Colonic mucosa (tissue), 4 donors: Measurements from ENCODE around the gene EPHA1. TPM values are rescaled to one million over a fixed set of nuclear protein-coding genes. Genes with fewer than 3 reads are reported as not detected.

Experiments used
- DNase-seq: peaks from one replicate; pipeline ENCODE4 v3.0.0-alpha.2; 2020
- H3K27ac ChIP-seq: fragments of 200-600 bp; one replicate; pipeline ENCODE4 v1.8.0; 2021
- H3K27me3 ChIP-seq: fragments of 200-600 bp; one replicate; pipeline ENCODE4 v1.8.0; 2021
- H3K36me3 ChIP-seq: fragments of 200-600 bp; one replicate; pipeline ENCODE4 v1.8.0; 2021
- H3K4me1 ChIP-seq: fragments of 200-600 bp; one replicate; pipeline ENCODE4 v1.8.0; 2021; ENCODE audit warnings: mild to moderate bottlenecking
- H3K4me3 ChIP-seq: fragments of 200-600 bp; one replicate; pipeline ENCODE4 v1.8.0; 2021
- H3K9ac ChIP-seq, 2 donors: one replicate each; pipeline ENCODE4 v1.7.0; 2013; ENCODE audit warnings: control low read depth in 2 of 2, low read depth in 2 of 2, low read length in 2 of 2
- H3K9me3 ChIP-seq: fragments of 200-600 bp; one replicate; pipeline ENCODE4 v1.8.0; 2021
- intact Hi-C: fragments of 100-400 bp; cut with DNase I; formaldehyde crosslinking; loops from one replicate; pipeline ENCODE4 v1.14.1; 2022
- total RNA-seq, 2 donors: library from RNA; stranded (reverse); fragmentation: NEBNext Ultra II Directional in 1 of 2; extraction: Animal tissue kit (Norgen Biotek cat#: 25700) in 1 of 2; gene quantifications; one replicate each; pipeline ENCODE4 v1.2.1, GENCODE V29; 2021
- TF ChIP-seq, protein P1 (sequence below): fragments of 200-600 bp; IDR thresholded peaks from one replicate; pipeline ENCODE4 v1.8.0; 2022; ENCODE audit warnings: antibody characterized with exemption, mild to moderate bottlenecking
- donor health status: healthy.
- donor health status: DM: no; HTN: no; CAD: no.
- donor health status: DM: no; HTN: no; CAD: no.

Gene EPHA1
- 10 to 100 TPM; 16.0 to 18.4 TPM for total RNA-seq

DNA sequence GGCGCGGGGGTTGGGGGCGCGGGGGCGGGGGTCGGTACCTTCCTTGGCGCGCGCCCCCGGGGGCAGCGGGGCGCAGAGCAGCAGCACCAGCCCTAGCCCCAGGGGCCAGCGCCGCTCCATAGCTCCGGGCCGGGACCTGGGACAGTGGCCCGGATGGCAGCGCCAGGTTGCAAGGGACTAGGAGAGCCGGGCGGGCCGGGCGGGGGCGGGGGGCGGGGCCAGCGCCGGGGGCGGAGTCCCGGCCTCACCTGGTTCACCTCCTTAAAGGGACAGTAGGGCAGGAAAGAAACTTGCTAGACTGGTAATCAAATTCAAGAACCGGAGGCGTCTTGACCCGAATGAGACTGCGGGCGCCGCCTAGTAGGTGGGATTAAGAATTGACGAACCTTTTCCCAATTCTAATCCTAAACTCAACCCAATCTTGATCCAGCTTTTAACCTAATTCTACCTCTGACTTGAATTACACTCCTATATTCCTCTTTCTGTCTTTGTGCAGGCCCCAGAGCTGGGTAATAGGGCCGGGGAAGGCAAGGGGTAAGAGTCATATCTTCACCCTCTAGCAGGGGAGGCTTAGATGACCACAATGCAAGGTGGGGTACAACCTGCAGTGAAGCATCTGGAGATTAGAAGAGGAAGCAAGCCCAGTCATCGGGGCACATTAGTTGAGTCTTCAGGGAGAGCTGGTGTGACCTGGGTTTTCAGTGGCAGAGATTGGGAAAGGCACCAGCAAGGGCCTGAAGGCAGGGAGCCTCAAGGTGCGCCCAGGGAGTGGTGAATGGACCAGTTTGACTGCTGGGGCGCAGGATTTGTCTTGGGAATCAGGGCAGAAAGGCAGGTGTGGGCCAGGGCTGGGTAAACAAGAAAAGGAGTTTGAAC is at the start of gene EPHA1:
EPHA1 (minus strand) TSS at position 171 of the 876 bp plus-strand sequence; CDS start at position 120, 51 bp downstream.
- peak within 1 kb of the TSS; percentile 2 for H3K27ac ChIP-seq
- H3K36me3 ChIP-seq, result no peaks in the 10 kb centered on the region
- peak; percentile 81 for DNase-seq
- no peaks in the 10 kb centered on the region for H3K9me3 ChIP-seq
- H3K9ac ChIP-seq, result peak within 1 kb of the TSS; percentile 56 to 73
- H3K27me3 ChIP-seq, result no peaks in the 10 kb centered on the region
- H3K4me3 ChIP-seq, result peak within 1 kb of the TSS; percentile 62
- H3K4me1 ChIP-seq, result peaks cover 12% of the 10 kb centered on the region
- TF ChIP-seq, protein P1, sequence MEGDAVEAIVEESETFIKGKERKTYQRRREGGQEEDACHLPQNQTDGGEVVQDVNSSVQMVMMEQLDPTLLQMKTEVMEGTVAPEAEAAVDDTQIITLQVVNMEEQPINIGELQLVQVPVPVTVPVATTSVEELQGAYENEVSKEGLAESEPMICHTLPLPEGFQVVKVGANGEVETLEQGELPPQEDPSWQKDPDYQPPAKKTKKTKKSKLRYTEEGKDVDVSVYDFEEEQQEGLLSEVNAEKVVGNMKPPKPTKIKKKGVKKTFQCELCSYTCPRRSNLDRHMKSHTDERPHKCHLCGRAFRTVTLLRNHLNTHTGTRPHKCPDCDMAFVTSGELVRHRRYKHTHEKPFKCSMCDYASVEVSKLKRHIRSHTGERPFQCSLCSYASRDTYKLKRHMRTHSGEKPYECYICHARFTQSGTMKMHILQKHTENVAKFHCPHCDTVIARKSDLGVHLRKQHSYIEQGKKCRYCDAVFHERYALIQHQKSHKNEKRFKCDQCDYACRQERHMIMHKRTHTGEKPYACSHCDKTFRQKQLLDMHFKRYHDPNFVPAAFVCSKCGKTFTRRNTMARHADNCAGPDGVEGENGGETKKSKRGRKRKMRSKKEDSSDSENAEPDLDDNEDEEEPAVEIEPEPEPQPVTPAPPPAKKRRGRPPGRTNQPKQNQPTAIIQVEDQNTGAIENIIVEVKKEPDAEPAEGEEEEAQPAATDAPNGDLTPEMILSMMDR, result peak; percentile 36
- intact Hi-C loops, result no loop called here

DNA sequence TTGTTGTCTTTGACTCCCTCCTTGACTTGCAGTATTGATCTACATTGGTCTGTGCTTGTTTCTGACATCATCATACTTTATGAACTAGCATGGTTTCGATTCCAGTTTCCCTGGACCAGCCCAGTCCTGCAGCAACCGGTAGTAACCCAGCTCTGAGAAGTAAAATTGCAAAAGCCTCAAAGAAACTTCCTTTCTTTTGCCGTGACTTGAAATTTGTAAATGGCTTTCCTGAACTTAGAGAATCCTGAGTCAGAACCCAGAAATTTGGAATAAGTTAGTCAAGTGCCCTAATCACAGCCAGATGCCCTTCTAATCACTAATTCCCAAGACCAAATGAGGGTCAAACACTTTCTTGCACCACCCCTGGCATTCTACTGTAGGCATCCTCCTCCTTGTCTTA is 49.6 kb upstream of the EPHA1 start:
- TF ChIP-seq, protein P1, result no peak
- no peaks in the 10 kb centered on the region for H3K27me3 ChIP-seq
- H3K9ac ChIP-seq, result no peak overlapping the region
- no peaks in the 10 kb centered on the region for H3K36me3 ChIP-seq
- no peak overlapping the region for H3K27ac ChIP-seq
- DNase-seq, result no peak
- H3K4me1 ChIP-seq, result no peaks in the 10 kb centered on the region
- H3K4me3 ChIP-seq, result no peak overlapping the region
- intact Hi-C loops, result no loop called here
- no peaks in the 10 kb centered on the region for H3K9me3 ChIP-seq

DNA sequence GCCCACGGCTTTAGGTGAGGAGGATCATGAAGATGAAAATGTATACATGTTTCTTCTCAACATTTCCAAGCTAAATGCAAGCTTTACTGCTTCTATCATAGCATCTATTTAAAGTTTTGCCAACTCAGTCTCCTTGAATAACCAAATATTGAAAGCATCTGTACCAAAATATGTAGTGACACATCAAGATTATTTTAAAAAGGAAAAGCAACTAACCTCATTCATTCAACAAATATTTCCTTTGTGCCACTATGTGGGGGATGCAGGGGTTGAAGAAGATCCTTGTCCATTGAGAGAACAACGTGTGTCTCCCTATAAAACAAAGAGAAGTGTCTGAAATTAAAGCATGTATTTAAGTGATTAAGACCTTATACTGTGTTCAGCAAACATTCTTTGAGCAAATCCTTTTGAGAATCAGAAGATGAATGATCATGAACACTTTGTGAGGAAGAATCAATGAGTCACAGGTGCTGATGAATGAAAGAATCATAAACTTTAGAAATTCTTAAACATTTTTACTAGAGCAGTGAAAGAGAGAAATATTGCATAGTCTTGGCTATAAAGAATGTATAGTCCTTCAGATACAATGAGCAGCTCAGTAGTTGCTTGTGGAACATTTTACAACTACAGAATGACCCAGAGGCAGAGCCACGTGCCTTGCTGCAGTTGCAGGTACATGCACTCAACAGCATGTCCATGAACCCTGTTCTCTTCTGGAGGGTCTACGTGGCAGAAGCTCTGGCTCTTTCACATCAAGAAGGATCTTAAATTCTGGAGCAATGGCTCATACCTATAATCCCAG is 48.5 kb upstream of the EPHA1 start:
- no peaks in the 10 kb centered on the region for H3K9me3 ChIP-seq
- DNase-seq, result no peak
- no peaks in the 10 kb centered on the region for H3K4me1 ChIP-seq
- H3K36me3 ChIP-seq, result no peaks in the 10 kb centered on the region
- H3K27me3 ChIP-seq, result no peaks in the 10 kb centered on the region
- no peak overlapping the region for H3K9ac ChIP-seq
- H3K4me3 ChIP-seq, result no peak overlapping the region
- TF ChIP-seq, protein P1, result no peak
- H3K27ac ChIP-seq, result no peak overlapping the region
- intact Hi-C loops, result no loop called here

DNA sequence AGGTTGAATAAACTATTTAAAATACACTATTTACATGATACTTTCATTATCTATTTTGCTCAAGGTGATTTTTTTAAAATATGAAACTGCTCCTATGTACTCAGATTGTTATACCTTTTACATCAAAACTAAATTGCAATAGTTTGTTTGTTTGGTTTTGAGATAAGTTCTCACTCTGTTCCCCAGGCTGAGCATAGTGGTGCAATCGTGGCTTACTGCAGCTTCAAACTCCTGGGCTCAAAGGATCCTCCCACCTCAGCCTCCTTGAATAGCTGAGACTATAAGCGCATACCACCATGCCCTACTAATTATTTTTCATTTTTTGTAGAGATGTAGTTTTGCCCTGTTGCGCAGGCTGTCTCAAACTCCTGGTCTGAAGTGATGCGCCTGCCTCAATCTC is 47.3 kb upstream of the EPHA1 start:
- intact Hi-C loops, result no loop called here
- no peaks in the 10 kb centered on the region for H3K4me1 ChIP-seq

DNA sequence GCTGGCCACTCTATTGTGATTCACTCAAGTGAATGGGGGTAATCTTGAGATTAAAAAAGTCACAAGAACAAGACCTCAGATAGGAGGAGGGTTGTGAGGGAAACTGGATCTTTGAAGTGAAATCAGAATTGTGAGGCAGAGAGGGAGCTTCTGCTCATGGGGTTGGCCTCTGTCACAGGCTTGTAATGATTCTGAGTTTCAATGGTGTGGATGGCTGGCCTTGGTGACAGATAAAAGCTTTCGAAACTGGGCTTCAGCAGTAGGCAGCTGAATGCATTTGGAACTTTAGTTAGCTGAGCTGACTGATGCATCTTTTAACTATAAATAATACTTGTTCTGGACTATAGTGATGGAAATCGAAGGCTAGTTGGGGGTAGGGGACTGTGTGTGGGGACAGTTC is 46.8 kb upstream of the EPHA1 start:
- TF ChIP-seq, protein P1, result no peak
- Histone ChIP-seq H3K9me3 (no peaks in the 10 kb centered on the region), H3K4me3 (no peak overlapping the region), H3K4me1 (no peaks in the 10 kb centered on the region), H3K9ac (no peak overlapping the region), H3K27me3 (no peaks in the 10 kb centered on the region), H3K36me3 (no peaks in the 10 kb centered on the region), H3K27ac (no peak overlapping the region)
- intact Hi-C loops, result no loop called here
- DNase-seq, result no peak

More for the DNA sequence above, 47.3 kb upstream of the EPHA1 start:
- Histone ChIP-seq H3K4me3 (no peak overlapping the region), H3K36me3 (no peaks in the 10 kb centered on the region), H3K9ac (no peak overlapping the region), H3K27ac (no peak overlapping the region), H3K9me3 (no peaks in the 10 kb centered on the region), H3K27me3 (no peaks in the 10 kb centered on the region)
- TF ChIP-seq, protein P1, result no peak
- no peak for DNase-seq
